Measurements from ENCODE around the gene SGTA.

DNA sequence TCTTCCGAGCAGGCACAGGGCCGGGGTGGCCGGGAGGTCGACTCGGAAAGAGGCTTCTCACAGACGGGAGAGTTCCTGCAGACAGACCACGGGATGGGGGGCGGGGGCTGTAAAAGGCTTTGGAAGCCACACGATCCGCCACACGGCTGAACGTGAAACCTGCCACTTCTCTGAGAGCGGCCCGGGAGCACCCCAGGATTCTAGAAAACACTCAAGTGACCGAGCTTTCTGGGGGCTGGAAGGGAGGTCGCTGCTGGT lies 27.7 kb downstream of the SGTA start:
- TF ChIP-seq, protein P1, sequence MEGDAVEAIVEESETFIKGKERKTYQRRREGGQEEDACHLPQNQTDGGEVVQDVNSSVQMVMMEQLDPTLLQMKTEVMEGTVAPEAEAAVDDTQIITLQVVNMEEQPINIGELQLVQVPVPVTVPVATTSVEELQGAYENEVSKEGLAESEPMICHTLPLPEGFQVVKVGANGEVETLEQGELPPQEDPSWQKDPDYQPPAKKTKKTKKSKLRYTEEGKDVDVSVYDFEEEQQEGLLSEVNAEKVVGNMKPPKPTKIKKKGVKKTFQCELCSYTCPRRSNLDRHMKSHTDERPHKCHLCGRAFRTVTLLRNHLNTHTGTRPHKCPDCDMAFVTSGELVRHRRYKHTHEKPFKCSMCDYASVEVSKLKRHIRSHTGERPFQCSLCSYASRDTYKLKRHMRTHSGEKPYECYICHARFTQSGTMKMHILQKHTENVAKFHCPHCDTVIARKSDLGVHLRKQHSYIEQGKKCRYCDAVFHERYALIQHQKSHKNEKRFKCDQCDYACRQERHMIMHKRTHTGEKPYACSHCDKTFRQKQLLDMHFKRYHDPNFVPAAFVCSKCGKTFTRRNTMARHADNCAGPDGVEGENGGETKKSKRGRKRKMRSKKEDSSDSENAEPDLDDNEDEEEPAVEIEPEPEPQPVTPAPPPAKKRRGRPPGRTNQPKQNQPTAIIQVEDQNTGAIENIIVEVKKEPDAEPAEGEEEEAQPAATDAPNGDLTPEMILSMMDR (conservative IDR thresholded peaks at IDR 0.05; ENCODE audit: low read length) = no peak
- no peak for TF ChIP-seq EZH2phosphoT487 (IDR thresholded peaks at IDR 0.05; ENCODE audit: borderline replicate concordance)
